Osteoblast (primary cell): Measurements from ENCODE around the gene NCAPG. TPM values are rescaled to one million over a fixed set of nuclear protein-coding genes. Genes with fewer than 3 reads are reported as not detected.
"Not testable (repeated sequence)": the region's sequence is repeated elsewhere in the genome, so short reads cannot be mapped to it uniquely, and the experiment has no call there.

Experiments
- DNase-seq: peaks from one replicate; pipeline ENCODE4 v3.0.0; 2011; ENCODE audit warnings: low spot score, mixed read lengths; ENCODE audit not compliant: insufficient read length; ENCODE audit errors: missing footprints
- H2AFZ ChIP-seq: 2 replicates; pipeline ENCODE4 v1.6.0; 2011; ENCODE audit warnings: mild to moderate bottlenecking, low read length
- H3K27ac ChIP-seq: 2 replicates; pipeline ENCODE4 v1.5.1; 2011; ENCODE audit warnings: mild to moderate bottlenecking, low read depth, low read length, moderate library complexity
- H3K27me3 ChIP-seq: 2 replicates; pipeline ENCODE4 v1.6.0; 2012; ENCODE audit warnings: mild to moderate bottlenecking, control low read depth, inconsistent platforms, low read length, moderate library complexity; ENCODE audit not compliant: insufficient read depth
- H3K36me3 ChIP-seq: 2 replicates; pipeline ENCODE4 v1.5.1; 2011; ENCODE audit warnings: mild to moderate bottlenecking, low read length, control low read depth, moderate library complexity; ENCODE audit not compliant: insufficient read depth
- H3K4me1 ChIP-seq: 2 replicates; pipeline ENCODE4 v1.5.1; 2011; ENCODE audit warnings: mild to moderate bottlenecking, low read length, control low read depth, moderate library complexity; ENCODE audit not compliant: insufficient read depth
- H3K4me2 ChIP-seq: 2 replicates; pipeline ENCODE4 v1.6.0; 2011; ENCODE audit warnings: mild to moderate bottlenecking, low read length; ENCODE audit not compliant: insufficient read depth
- H3K4me3 ChIP-seq: fragments of 200-600 bp; sonication (generic); 3 replicates; pipeline ENCODE4 v1.5.1; 2012; ENCODE audit warnings: mild to moderate bottlenecking, low read length, inconsistent platforms; ENCODE audit not compliant: insufficient read depth
- H3K79me2 ChIP-seq: 2 replicates; pipeline ENCODE4 v1.6.0; 2012; ENCODE audit warnings: mild to moderate bottlenecking, low read length, control low read depth, inconsistent platforms; ENCODE audit not compliant: insufficient read depth
- H3K9me3 ChIP-seq: 2 replicates; pipeline ENCODE4 v1.5.1; 2011; ENCODE audit warnings: low read depth, low read length, control low read depth
- H4K20me1 ChIP-seq: 2 replicates; pipeline ENCODE4 v1.6.0; 2012; ENCODE audit warnings: mild to moderate bottlenecking, low read length, control low read depth; ENCODE audit not compliant: insufficient read depth
- CTCF ChIP-seq: IDR thresholded peaks from 2 replicates; pipeline ENCODE4 v1.5.1; 2011; ENCODE audit warnings: mild to moderate bottlenecking, low read depth, low read length, moderate library complexity; ENCODE audit errors: extremely low read depth
- total RNA-seq: library from RNA; depleted of rRNA; stranded (reverse); fragments of >200 nt; gene quantifications from 2 replicates; pipeline ENCODE4 v1.2.3, GENCODE V29; 2012

NCAPG gene
- total RNA-seq, 1 donor: 4.0 TPM

GRCh38 chr4:17816142-17816541 is 5.4 kb downstream of the NCAPG start:
- Histone ChIP-seq H3K4me1 (peaks cover 32% of the 10 kb centered on the region), H3K36me3 (peaks cover 6% of the 10 kb centered on the region), H3K27me3 (no peaks in the 10 kb centered on the region), H3K27ac (no peak overlapping the region), H3K9me3 (no peaks in the 10 kb centered on the region), H2AFZ (peak overlapping the region; percentile 50), H3K79me2 (peaks cover 70% of the 10 kb centered on the region), H4K20me1 (no peaks in the 10 kb centered on the region), H3K4me3 (no peak overlapping the region), H3K4me2 (no peak overlapping the region)
- DNase-seq: no peak
- TF ChIP-seq CTCF: no peak

GRCh38 chr4:17817027-17817426 is 6.2 kb downstream of the NCAPG start:
- Histone ChIP-seq H3K9me3 (no peaks in the 10 kb centered on the region), H2AFZ (peak overlapping the region; percentile 88), H3K4me1 (peaks cover 27% of the 10 kb centered on the region), H3K27ac (no peak overlapping the region), H3K36me3 (peaks cover 6% of the 10 kb centered on the region), H3K4me2 (peak overlapping the region; percentile 77), H4K20me1 (no peaks in the 10 kb centered on the region), H3K4me3 (peak overlapping the region; percentile 44), H3K27me3 (no peaks in the 10 kb centered on the region), H3K79me2 (peaks cover 64% of the 10 kb centered on the region)
- no peak for DNase-seq
- peak; percentile 60 for TF ChIP-seq CTCF

DNA sequence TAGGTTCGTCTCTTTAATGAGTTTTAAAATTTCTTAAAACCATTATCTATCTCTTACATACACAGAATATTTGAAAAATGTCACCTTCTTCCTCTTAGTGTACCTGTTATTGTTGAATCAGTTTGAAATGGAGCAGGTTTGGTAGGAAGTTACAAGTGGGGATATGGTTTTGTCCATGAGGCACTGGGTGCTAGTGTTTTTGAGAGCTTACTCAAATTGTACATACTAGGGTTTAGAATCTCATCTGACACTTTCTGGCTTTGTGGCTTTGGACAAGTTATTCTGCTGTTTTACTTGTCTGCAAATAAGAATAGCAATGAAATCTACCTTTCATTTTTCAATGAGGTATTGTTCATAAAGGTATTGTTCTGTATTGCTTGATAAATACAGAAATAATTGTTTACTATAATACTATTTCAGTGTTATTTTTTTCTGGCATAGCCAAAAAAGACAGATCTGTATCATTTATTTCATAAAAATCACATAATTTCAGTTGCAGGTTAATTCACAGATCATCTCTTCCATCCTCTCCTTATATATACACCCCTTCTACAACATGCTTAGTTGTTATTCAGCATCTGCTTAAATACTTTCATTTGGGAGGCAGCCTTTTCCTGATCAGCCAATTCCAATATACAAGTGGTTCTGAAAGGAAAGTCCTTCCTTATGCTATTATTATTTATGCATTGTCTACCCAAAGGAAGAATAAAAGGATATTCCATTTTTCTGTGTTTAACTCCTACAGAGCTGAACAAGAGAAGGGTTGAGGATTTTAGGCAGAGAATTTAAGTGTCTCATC is 13.3 kb downstream of the NCAPG start:
- Histone ChIP-seq H2AFZ (peak overlapping the region; percentile 80), H3K27ac (no peak overlapping the region), H3K4me3 (no peak overlapping the region), H3K27me3 (no peaks in the 10 kb centered on the region), H4K20me1 (no peaks in the 10 kb centered on the region), H3K79me2 (peaks cover 24% of the 10 kb centered on the region), H3K4me1 (no peaks in the 10 kb centered on the region), H3K4me2 (peak overlapping the region; percentile 37), H3K36me3 (peaks cover 7% of the 10 kb centered on the region), H3K9me3 (no peaks in the 10 kb centered on the region)
- no peak for TF ChIP-seq CTCF
- no peak for DNase-seq

GRCh38 chr4:17846266-17846665 is 35.5 kb downstream of the NCAPG start:
- Histone ChIP-seq H3K9me3 (no peaks in the 10 kb centered on the region), H3K4me3 (no peak overlapping the region), H3K36me3 (peaks cover 12% of the 10 kb centered on the region), H3K27me3 (no peaks in the 10 kb centered on the region), H3K79me2 (no peaks in the 10 kb centered on the region), H3K27ac (peak overlapping the region; percentile 20), H2AFZ (no peak overlapping the region), H3K4me2 (no peak overlapping the region), H4K20me1 (no peaks in the 10 kb centered on the region), H3K4me1 (peaks cover 7% of the 10 kb centered on the region)
- no peak for TF ChIP-seq CTCF
- no peak for DNase-seq

DNA sequence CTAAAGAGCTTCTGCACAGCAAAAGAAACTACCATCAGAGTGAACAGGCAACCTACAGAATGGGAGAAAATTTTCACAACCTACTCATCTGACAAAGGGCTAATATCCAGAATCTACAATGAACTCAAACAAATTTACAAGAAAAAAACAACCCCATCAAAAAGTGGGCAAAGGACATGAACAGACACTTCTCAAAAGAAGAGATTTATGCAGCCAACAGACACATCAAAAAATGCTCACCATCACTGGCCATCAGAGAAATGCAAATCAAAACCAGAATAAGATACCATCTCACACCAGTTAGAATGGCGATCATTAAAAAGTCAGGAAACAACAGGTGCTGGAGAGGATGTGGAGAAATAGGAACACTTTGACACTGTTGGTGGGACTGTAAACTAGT is 39.5 kb downstream of the NCAPG start:
- H3K79me2 ChIP-seq, H3K9me3 ChIP-seq, H2AFZ ChIP-seq, DNase-seq, H3K4me1 ChIP-seq, H3K27ac ChIP-seq, H3K36me3 ChIP-seq, H3K4me2 ChIP-seq, H4K20me1 ChIP-seq, H3K27me3 ChIP-seq, H3K4me3 ChIP-seq: not testable (repeated sequence)
